BJ (cell line): ENCODE data around the gene KMO. TPM values are rescaled to one million over a fixed set of nuclear protein-coding genes. Genes with fewer than 3 reads are reported as not detected.
A peak's percentile ranks its signal among the peaks of the same experiment; 100 is the strongest.

ENCODE experiments used
- CTCF ChIA-PET: fragments of 350-600 bp; formaldehyde crosslinking; extraction: SDS; loops from one replicate; lab custom pipeline; 2021; ENCODE audit warnings: antibody characterized with exemption, inconsistent platforms; lab: Yijun Ruan, JAX
- POLR2A ChIA-PET: fragments of 300-600 bp; sonication (Branson Sonifier 250); formaldehyde crosslinking; extraction: SDS; loops from one replicate; lab custom pipeline; 2021; ENCODE audit warnings: antibody characterized with exemption; lab: Charles Lee
- DNase-seq: peaks from one replicate; pipeline ENCODE4 v3.0.0-alpha.2; 2011; ENCODE audit warnings: low read depth
- H3K27me3 ChIP-seq: 2 replicates; pipeline ENCODE4 v1.6.0; 2011; ENCODE audit warnings: low read length; ENCODE audit not compliant: control insufficient read depth, insufficient read depth
- H3K36me3 ChIP-seq: 2 replicates; pipeline ENCODE4 v1.5.1; 2011; ENCODE audit warnings: low read length; ENCODE audit not compliant: control insufficient read depth, insufficient read depth
- H3K4me3 ChIP-seq: 2 replicates; pipeline ENCODE4 v1.5.1; 2011; ENCODE audit warnings: low read depth, mild to moderate bottlenecking, control low read depth, low read length
- polyA plus RNA-seq: library from polyadenylated mRNA; depleted of rRNA; stranded (reverse); fragments of >200 nt; gene quantifications from 2 replicates; pipeline ENCODE4 v1.2.3, GENCODE V29; 2011
- TF ChIP-seq, protein P1 (sequence below): IDR thresholded peaks from 2 replicates; pipeline ENCODE4 v1.5.1; 2011; ENCODE audit warnings: low read depth, mild to moderate bottlenecking, control low read depth, inconsistent platforms, low read length, moderate library complexity; ENCODE audit not compliant: insufficient read depth

KMO gene
- polyA plus RNA-seq, 1 experiment = not detected

DNA sequence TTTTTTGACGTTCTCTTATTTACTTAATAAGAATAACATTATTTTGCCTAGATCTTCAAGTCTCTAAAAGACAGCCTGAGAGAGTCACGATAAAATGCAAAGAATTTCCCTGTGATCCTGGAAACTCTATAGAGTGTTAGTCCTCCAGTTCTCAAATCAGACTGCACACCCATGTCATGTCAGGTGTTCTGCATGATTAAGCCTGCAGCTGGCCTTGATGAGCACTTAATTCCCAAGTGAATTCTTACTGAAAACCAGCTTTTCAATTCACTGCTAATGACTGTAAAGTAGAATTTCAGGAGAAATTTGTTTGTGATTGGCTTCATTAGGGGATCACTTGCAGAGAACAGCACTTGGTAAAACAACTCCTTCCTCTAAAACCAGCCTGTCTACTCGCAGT is 66.1 kb downstream of the KMO start:
- Histone ChIP-seq H3K27me3 (no peaks in the 10 kb centered on the region), H3K4me3 (no peak overlapping the region), H3K36me3 (peaks cover 1% of the 10 kb centered on the region)
- POLR2A ChIA-PET = no interaction called here
- CTCF ChIA-PET = interaction anchor here (0.9 to 1.1 kb wide), 2 partner anchors 12 to 29 kb away, joined by 3 read pairs; no protein-coding TSS in a partner anchor
- TF ChIP-seq, protein P1, sequence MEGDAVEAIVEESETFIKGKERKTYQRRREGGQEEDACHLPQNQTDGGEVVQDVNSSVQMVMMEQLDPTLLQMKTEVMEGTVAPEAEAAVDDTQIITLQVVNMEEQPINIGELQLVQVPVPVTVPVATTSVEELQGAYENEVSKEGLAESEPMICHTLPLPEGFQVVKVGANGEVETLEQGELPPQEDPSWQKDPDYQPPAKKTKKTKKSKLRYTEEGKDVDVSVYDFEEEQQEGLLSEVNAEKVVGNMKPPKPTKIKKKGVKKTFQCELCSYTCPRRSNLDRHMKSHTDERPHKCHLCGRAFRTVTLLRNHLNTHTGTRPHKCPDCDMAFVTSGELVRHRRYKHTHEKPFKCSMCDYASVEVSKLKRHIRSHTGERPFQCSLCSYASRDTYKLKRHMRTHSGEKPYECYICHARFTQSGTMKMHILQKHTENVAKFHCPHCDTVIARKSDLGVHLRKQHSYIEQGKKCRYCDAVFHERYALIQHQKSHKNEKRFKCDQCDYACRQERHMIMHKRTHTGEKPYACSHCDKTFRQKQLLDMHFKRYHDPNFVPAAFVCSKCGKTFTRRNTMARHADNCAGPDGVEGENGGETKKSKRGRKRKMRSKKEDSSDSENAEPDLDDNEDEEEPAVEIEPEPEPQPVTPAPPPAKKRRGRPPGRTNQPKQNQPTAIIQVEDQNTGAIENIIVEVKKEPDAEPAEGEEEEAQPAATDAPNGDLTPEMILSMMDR = no peak
- DNase-seq = no peak

DNA sequence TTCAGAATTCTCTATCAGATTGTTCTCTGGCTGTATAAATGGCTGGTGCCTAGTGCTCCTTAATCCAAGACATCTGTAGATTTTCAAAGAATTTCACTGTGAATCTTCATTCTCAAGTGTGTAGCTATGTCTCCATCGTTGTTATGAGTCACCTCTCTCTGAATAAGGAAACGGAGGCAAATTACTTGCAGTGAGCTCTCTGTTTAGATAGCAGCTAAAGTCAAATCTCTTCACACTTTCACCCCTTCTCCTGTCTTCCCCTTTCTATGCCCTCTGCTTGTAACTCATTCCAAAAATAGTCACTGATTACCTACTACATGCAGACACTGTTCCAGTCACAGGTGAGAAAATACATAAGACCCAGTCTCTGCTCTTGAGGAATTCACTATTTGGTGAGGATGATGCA is 68.3 kb downstream of the KMO start:
- TF ChIP-seq, protein P1 = no peak
- no peaks in the 10 kb centered on the region; the same call in none of the 2 replicates for H3K36me3 ChIP-seq
- CTCF ChIA-PET = no interaction called here

DNA sequence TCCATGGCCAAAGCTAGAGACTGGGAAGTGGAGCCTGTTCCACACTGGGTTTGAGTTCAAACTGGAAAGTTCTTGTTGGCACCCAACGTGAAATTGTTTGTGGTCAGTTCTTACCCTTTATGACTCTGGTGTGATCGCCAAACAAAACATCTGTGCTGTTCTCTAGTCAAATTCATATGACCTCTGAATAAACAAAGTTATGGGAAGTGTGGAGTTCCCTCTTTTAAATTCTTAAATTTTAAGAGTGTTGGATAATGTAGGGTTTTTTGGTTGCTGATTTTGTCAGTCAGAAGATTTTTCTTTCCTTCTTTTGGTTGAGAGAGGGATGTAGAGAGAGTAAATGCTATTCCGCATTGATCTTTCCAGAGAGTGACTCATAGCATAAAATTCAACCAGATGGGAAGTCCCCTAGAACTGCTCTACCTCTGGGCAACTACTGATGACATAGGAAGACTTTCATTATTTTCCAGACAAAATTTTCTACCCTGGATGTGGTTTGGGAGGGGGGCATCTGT is 71.6 kb downstream of the KMO start:
- Histone ChIP-seq H3K4me3 (no peak overlapping the region), H3K27me3 (no peaks in the 10 kb centered on the region), H3K36me3 (no peaks in the 10 kb centered on the region; the same call in 1 of the 2 replicates)
- TF ChIP-seq, protein P1 = no peak
- ChIA-PET POLR2A (no interaction called here), CTCF (interaction anchor here (2.8 kb wide), 1 partner anchor 8 kb away, joined by 13 read pairs; no protein-coding TSS in a partner anchor)
- DNase-seq = no peak

More for the DNA sequence above, 68.3 kb downstream of the KMO start:
- H3K4me3 ChIP-seq = no peak overlapping the region
- H3K27me3 ChIP-seq = no peaks in the 10 kb centered on the region
- peak; percentile 55 for DNase-seq
- POLR2A ChIA-PET = no interaction called here

GRCh38 chr1:241605146-241605805 is 73.1 kb downstream of the KMO start:
- CTCF ChIA-PET = no interaction called here
- POLR2A ChIA-PET = no interaction called here
- Histone ChIP-seq H3K36me3 (no peaks in the 10 kb centered on the region; the same call in 1 of the 2 replicates), H3K4me3 (no peak overlapping the region), H3K27me3 (no peaks in the 10 kb centered on the region)
- TF ChIP-seq, protein P1 = no peak
- no peak for DNase-seq

GRCh38 chr1:241606544-241606943 is 74.4 kb downstream of the KMO start:
- no peaks in the 10 kb centered on the region; the same call in 1 of the 2 replicates for H3K36me3 ChIP-seq
- no peak overlapping the region for H3K4me3 ChIP-seq
- no peak for DNase-seq
- POLR2A ChIA-PET = no interaction called here
- no peaks in the 10 kb centered on the region for H3K27me3 ChIP-seq
- CTCF ChIA-PET = interaction anchor here (0.7 to 1.3 kb wide), 2 partner anchors 20 to 392 kb away, joined by 3 read pairs; no protein-coding TSS in a partner anchor
- TF ChIP-seq, protein P1 = no peak
